Esophagus muscularis mucosa (tissue), 4 donors: Measurements from ENCODE around the gene MDH1B. TPM values are rescaled to one million over a fixed set of nuclear protein-coding genes. Genes with fewer than 3 reads are reported as not detected.

ENCODE experiments used
- DNase-seq: peaks from one replicate; pipeline ENCODE4 v3.0.0-alpha.2; 2017; ENCODE audit errors: extremely low spot score
- H3K27ac ChIP-seq, 4 donors: fragments of 200-600 bp; sonication (generic); replicated peaks in 1 of 4; 1 replicate in 3 of 4; 2 replicates in 1 of 4; pipeline ENCODE4 v1.5.1; 2016 to 2019; ENCODE audit warnings: mild to moderate bottlenecking in 1 of 4
- H3K27me3 ChIP-seq, 4 donors: fragments of 200-600 bp; sonication (generic); one replicate each; pipeline versions ENCODE4 v1.5.1 to v1.6.0; 2016 to 2019
- H3K36me3 ChIP-seq, 4 donors: fragments of 200-600 bp; sonication (generic); one replicate each; pipeline ENCODE4 v1.5.1; 2016 to 2019
- H3K4me1 ChIP-seq, 4 donors: fragments of 200-600 bp; sonication (generic); one replicate each; pipeline ENCODE4 v1.5.1; 2016 to 2019
- H3K4me3 ChIP-seq, 4 donors: fragments of 200-600 bp; sonication (generic); 1 replicate in 2 of 4; 2 replicates in 2 of 4; pipeline ENCODE4 v1.5.1; 2016 to 2019; ENCODE audit warnings: mild to moderate bottlenecking in 4 of 4, moderate library complexity in 1 of 4
- H3K9me3 ChIP-seq, 4 donors: fragments of 200-600 bp; sonication (generic); 1 replicate in 3 of 4; 2 replicates in 1 of 4; pipeline ENCODE4 v1.5.1; 2016 to 2019
- EP300 ChIP-seq: sonication (generic); formaldehyde crosslinking; IDR thresholded peaks from one replicate; pipeline ENCODE4 v1.6.1; 2017; ENCODE audit warnings: antibody characterized with exemption
- POLR2A ChIP-seq: fragments of 450-650 bp; IDR thresholded peaks from one replicate; pipeline ENCODE4 v1.6.1; 2017; ENCODE audit warnings: antibody characterized with exemption, moderate library complexity, mild to moderate bottlenecking, low read depth
- POLR2AphosphoS5 ChIP-seq, 2 donors: sonication (generic); formaldehyde crosslinking; IDR thresholded peaks; one replicate each; pipeline ENCODE4 v1.6.1; 2017; ENCODE audit warnings: antibody characterized with exemption in 2 of 2
- WGBS: methylation state at CpG from one replicate; pipeline ENCODE4 v1.1.5; 2018; 5-methylcytosine and 5-hydroxymethylcytosine counted together
- intact Hi-C: fragments of 100-400 bp; cut with DNase I; formaldehyde crosslinking; loops from one replicate; pipeline ENCODE4 v1.15.1; 2023
- total RNA-seq, 4 donors: library from RNA; depleted of rRNA; stranded (reverse); fragments of >200 nt; gene quantifications; one replicate each; pipeline versions ENCODE4 v1.1.0 to v1.2.1, GENCODE V29; 2016
- TF ChIP-seq, protein P1 (sequence below), 3 experiments: fragments of 200-600 bp in 2 of 3; fragments of 450-650 bp in 1 of 3; sonication (generic) in 2 of 3; IDR thresholded peaks; one replicate each; pipeline ENCODE4 v1.5.1; 2017 to 2019; ENCODE audit warnings: antibody characterized with exemption in 3 of 3, mild to moderate bottlenecking in 2 of 3, moderate library complexity in 1 of 3

MDH1B gene
- total RNA-seq, 4 donors from 2014 or later = 0.19 to 1.2 (median 0.75) TPM

DNA sequence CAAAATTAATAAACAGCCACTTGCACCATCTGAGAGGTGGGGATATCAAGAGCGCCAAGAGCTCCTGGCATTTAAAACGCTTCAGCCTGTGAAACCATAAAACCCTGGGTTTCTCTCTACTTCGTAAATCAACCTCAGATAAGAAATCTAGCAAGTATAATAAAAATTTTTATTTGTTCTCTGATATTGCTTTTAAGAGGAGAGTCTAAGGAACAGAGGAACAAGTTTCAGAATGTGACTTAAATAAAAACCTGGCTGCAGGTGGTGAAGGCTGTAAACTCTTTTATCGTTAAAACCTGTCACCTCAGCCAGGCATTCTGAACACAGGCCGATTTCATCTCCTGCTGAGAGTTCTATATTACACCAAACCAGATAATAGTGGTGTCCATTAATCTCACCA lies 56.8 kb downstream of the MDH1B start:
- Histone ChIP-seq H3K36me3 (no peaks in the 10 kb centered on the region), H3K27ac (no peak overlapping the region), H3K27me3 (no peaks in the 10 kb centered on the region), H3K4me1 (no peaks in the 10 kb centered on the region), H3K9me3 (no peaks in the 10 kb centered on the region), H3K4me3 (no peak overlapping the region)
- DNase-seq = no peak
- intact Hi-C loops = no loop called here
- 79% methylated on average over 5 of the region's 5 CpGs for WGBS
- TF ChIP-seq, protein P1, sequence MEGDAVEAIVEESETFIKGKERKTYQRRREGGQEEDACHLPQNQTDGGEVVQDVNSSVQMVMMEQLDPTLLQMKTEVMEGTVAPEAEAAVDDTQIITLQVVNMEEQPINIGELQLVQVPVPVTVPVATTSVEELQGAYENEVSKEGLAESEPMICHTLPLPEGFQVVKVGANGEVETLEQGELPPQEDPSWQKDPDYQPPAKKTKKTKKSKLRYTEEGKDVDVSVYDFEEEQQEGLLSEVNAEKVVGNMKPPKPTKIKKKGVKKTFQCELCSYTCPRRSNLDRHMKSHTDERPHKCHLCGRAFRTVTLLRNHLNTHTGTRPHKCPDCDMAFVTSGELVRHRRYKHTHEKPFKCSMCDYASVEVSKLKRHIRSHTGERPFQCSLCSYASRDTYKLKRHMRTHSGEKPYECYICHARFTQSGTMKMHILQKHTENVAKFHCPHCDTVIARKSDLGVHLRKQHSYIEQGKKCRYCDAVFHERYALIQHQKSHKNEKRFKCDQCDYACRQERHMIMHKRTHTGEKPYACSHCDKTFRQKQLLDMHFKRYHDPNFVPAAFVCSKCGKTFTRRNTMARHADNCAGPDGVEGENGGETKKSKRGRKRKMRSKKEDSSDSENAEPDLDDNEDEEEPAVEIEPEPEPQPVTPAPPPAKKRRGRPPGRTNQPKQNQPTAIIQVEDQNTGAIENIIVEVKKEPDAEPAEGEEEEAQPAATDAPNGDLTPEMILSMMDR (IDR thresholded peaks at IDR 0.05) = no peak
- TF ChIP-seq EP300 = no peak

DNA sequence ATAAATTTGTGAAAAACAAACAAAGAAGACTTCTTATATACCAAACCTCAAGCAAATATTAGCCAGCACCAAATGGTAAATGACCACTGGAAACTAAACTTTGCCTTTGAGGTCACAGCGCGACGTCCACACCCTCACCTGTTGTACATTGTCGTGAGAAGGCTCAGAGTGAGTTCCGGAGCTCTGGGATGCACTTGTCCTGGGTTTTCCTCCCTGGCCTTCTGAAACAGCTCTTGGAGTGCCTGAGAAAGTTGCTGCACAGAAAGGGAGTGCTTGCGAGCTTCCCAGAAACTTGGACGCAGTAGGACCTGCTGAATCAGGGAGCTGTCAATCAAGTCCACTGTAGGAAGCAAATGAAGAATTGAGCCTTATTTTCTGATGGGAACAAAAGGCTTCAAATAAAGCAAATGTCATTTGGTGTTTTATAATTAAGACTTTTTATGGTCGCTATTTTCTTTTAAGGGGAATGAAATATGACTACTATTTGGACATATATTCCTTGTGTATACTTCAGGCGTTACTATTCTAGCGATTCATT lies 57.9 kb downstream of the MDH1B start:
- intact Hi-C loops = no loop called here
- TF ChIP-seq POLR2AphosphoS5 (IDR thresholded peaks at IDR 0.05) = no peak
- TF ChIP-seq, protein P1 (IDR thresholded peaks at IDR 0.05) = no peak
- no peak for TF ChIP-seq POLR2A
- TF ChIP-seq EP300 = no peak

DNA sequence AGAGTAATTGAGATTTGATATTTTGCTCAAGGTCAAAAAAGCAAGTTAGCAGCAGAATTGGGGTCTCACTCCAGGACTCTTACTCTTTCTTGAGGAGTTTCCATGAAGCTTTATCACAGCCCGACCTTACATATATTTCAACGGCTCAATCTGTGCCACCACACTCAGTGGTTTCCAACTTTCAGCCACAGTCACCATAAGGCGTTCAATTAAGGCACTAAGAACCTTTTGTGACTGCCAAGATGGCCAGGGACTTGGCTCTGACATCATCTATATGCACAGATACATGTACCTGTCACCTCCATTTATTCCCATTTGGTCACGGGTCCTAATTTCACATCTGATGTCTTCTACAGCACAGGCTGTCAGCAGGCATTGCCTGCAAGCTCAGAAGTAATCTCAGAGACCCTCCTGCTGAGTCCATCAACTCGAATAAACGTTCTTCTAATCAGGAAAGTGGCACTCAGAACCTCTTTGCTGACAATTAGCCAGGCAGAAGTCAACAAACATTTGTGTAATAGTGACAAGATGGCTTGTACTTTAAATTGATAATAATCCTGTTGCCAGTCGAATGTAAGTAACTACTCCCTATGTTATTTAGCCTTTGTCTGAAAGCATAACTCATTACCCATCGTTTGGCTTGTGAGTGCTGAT lies 63.0 kb downstream of the MDH1B start:
- H3K27ac ChIP-seq = no peak overlapping the region
- 59% methylated on average over 8 of the region's 8 CpGs for WGBS
- no peak overlapping the region for H3K4me3 ChIP-seq
- DNase-seq = no peak
- H3K27me3 ChIP-seq = peaks cover 0 to 6% (median 0%) of the 10 kb centered on the region in 4 donors
- TF ChIP-seq POLR2AphosphoS5 (IDR thresholded peaks at IDR 0.05) = no peak
- TF ChIP-seq EP300 = no peak
- TF ChIP-seq, protein P1 (IDR thresholded peaks at IDR 0.05) = no peak
- TF ChIP-seq POLR2A = no peak
- H3K4me1 ChIP-seq = no peaks in the 10 kb centered on the region
- no peaks in the 10 kb centered on the region for H3K9me3 ChIP-seq
- no peaks in the 10 kb centered on the region for H3K36me3 ChIP-seq
- intact Hi-C loops = no loop called here

More for the DNA sequence above, 57.9 kb downstream of the MDH1B start:
- H3K4me1 ChIP-seq = no peaks in the 10 kb centered on the region
- H3K27me3 ChIP-seq = peaks cover 0 to 6% (median 0%) of the 10 kb centered on the region in 4 donors
- WGBS = 84% methylated on average over 10 of the region's 10 CpGs
- no peaks in the 10 kb centered on the region for H3K9me3 ChIP-seq
- H3K4me3 ChIP-seq = no peak overlapping the region
- DNase-seq = no peak
- H3K27ac ChIP-seq = no peak overlapping the region
- no peaks in the 10 kb centered on the region for H3K36me3 ChIP-seq

DNA sequence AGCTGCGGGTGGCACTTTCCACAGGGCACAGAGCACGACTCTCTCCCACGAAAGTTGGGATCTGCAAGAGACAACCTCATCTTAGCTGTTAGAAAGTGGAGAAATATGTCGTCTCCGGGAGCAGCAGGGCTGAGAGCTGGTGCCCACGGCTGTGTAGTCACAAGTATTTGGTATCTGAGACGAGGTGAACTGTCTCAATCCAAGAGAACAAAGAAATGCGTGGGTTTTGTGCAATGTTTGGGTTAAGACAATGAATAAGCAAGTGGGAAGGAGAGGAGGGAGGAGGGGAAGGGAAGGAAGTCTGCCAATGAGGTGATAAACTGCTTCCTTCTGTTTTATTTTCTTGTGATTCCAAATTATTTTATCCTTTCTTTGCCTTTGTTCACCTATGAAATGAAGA lies 65.0 kb downstream of the MDH1B start:
- no peak overlapping the region for H3K27ac ChIP-seq
- no peak for DNase-seq
- TF ChIP-seq, protein P1 (IDR thresholded peaks at IDR 0.05) = no peak
- TF ChIP-seq POLR2A = no peak
- TF ChIP-seq POLR2AphosphoS5 (IDR thresholded peaks at IDR 0.05) = no peak
- intact Hi-C loops = no loop called here
- H3K36me3 ChIP-seq = no peaks in the 10 kb centered on the region
- no peaks in the 10 kb centered on the region for H3K9me3 ChIP-seq
- H3K4me3 ChIP-seq = no peak overlapping the region
- peaks cover 0 to 6% (median 0%) of the 10 kb centered on the region in 4 donors for H3K27me3 ChIP-seq
- 51% methylated on average over 8 of the region's 8 CpGs for WGBS
- H3K4me1 ChIP-seq = no peaks in the 10 kb centered on the region
